Omental fat pad (tissue), 4 donors: Measurements from ENCODE around the gene KMT2B. TPM values are rescaled to one million over a fixed set of nuclear protein-coding genes. Genes with fewer than 3 reads are reported as not detected.

Experiments used
- ATAC-seq: fragments of 150-250 bp; one replicate; pipeline ENCODE4 v1.9.1; 2016; ENCODE audit warnings: mild to moderate bottlenecking, moderate library complexity; ENCODE audit not compliant: low FRiP score
- DNase-seq: peaks from one replicate; pipeline ENCODE4 v3.0.0-alpha.2; 2019; ENCODE audit warnings: low spot score
- CTCF ChIP-seq, 3 donors: fragments of 450-650 bp; IDR thresholded peaks; one replicate each; pipeline ENCODE4 v1.5.1; 2016 to 2017; ENCODE audit warnings: antibody characterized with exemption in 3 of 3, mild to moderate bottlenecking in 3 of 3, moderate library complexity in 2 of 3
- total RNA-seq, 4 donors: library from RNA; depleted of rRNA; stranded (reverse); fragments of >200 nt; gene quantifications; one replicate each; pipeline ENCODE4 v1.1.0, GENCODE V29; 2016

KMT2B gene
- total RNA-seq, 4 donors from 2014 or later = 11.5 to 28.7 (median 19.8) TPM

- TF ChIP-seq CTCF (IDR thresholded peaks at IDR 0.05) = no peak
- ATAC-seq (no peak), DNase-seq (no peak)
Observed at GRCh38 chr19:35727956-35728706, 10.3 kb downstream of the KMT2B start.

DNA sequence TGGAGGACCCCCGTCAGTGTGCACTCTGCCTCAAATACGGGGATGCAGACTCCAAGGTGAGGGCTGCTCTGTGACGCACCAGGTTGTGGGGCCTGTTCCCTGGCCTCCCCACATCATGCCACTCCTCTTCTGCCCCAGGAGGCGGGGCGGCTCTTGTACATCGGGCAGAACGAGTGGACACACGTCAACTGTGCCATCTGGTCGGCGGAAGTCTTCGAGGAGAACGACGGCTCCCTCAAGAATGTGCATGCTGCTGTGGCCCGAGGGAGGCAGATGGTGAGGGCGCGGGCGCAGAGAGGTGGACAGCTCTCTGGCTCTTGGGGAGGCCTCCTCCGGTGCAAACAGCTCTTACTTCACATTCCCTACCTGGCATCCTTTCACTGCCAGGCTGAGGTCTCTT lies 11.2 kb downstream of the KMT2B start:
- ATAC-seq = no peak
- no peak for TF ChIP-seq CTCF (IDR thresholded peaks at IDR 0.05)
- DNase-seq = no peak

DNA sequence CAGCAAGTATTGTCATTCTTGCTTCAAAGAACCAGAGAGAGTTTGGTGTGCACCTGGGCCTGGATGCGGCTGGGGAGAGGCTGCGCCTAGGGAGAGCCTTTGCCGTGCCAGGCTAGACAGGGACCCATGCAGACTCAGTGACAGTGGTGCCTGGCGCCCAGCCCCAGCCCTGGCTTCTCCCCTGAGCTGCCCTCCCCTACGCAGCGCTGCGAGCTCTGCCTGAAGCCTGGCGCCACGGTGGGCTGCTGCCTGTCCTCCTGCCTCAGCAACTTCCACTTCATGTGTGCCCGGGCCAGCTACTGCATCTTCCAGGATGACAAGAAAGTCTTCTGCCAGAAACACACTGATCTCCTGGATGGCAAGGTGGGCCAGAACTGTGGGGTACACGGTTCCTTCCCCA lies 12.0 kb downstream of the KMT2B start:
- no peak for ATAC-seq

GRCh38 chr19:35730326-35730725 lies 12.5 kb downstream of the KMT2B start:
- no peak for TF ChIP-seq CTCF (IDR thresholded peaks at IDR 0.05)
- no peak for ATAC-seq
- DNase-seq = no peak

More for the DNA sequence above, 12.0 kb downstream of the KMT2B start:
- no peak for DNase-seq
- TF ChIP-seq CTCF (IDR thresholded peaks at IDR 0.05) = no peak

DNA sequence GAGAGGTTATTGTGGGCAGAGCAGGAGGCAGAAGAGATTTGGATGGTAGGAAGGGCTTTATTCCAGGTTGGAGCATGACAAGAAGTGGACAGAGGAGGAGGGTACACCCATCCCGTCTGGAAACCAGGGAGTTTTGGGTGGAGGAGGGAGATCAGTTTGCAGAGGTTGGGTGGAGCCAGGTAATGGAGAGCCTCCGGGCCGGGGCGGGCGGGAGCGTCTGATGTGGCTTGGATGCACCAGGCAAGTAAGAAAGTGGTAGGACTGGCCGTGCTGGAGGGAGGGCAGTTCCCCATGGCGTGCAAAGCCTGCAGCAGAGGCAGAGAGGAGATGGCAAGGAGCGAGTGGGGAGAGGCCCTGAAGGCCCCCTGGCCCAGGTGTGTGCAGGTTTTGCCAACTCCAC lies 13.6 kb downstream of the KMT2B start:
- ATAC-seq (no peak), DNase-seq (no peak)
- TF ChIP-seq CTCF (IDR thresholded peaks at IDR 0.05) = no peak

DNA sequence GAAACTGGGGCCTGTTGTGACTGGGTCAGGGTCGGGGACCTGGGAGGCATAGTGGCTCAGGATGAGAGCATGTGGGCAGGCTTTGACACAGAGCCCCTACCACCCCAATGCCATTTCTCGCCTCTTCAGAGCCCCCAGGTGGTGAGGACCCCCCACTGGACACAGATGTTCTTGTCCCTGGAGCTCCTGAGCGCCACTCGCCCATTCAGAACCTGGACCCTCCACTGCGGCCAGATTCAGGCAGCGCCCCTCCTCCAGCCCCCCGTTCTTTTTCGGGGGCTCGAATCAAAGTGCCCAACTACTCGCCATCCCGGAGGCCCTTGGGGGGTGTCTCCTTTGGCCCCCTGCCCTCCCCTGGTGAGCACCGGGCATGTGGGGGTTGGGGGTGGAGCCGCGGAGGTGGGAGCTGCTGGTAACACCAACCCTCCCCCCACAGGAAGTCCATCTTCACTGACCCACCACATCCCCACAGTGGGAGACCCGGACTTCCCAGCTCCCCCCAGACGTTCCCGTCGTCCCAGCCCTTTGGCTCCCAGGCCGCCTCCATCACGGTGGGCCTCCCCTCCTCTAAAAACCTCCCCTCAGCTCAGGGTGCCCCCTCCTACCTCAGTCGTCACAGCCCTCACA lies 14.1 kb downstream of the KMT2B start:
- DNase-seq (no peak), ATAC-seq (no peak)
- no peak for TF ChIP-seq CTCF (IDR thresholded peaks at IDR 0.05)
